SK-N-SH treated with all-trans-retinoic acid at 6 μM for 48 hours (cell line): ENCODE data around the gene ATPAF2.

Experiments used
- ATAC-seq: fragments of 200-7000 bp; cut with Tn5 transposase; 3 replicates; pipeline ENCODE4 v1.9.1; 2020; ENCODE audit warnings: mild to moderate bottlenecking, moderate library complexity
- ARNTL ChIP-seq: fragments of 450-650 bp; formaldehyde crosslinking; IDR thresholded peaks from 2 replicates; pipeline ENCODE4 v1.5.0; 2020; ENCODE audit warnings: low read depth, mild to moderate bottlenecking, moderate library complexity, borderline replicate concordance
- BACH2 ChIP-seq: fragments of 250-450 bp; sonication (Bioruptor Pico); IDR thresholded peaks from 2 replicates; pipeline ENCODE4 v1.9.0; 2021; ENCODE audit warnings: mild to moderate bottlenecking, borderline replicate concordance
- CREB5 ChIP-seq: fragments of 250-450 bp; sonication (Bioruptor Pico); IDR thresholded peaks from 2 replicates; pipeline ENCODE4 v1.5.1; 2020; ENCODE audit warnings: low read depth, mild to moderate bottlenecking, moderate library complexity
- CSDC2 ChIP-seq: fragments of 250-450 bp; sonication (Bioruptor Pico); IDR thresholded peaks from 2 replicates; pipeline ENCODE4 v1.5.0; 2020; ENCODE audit warnings: mild to moderate bottlenecking, moderate library complexity
- ESRRG ChIP-seq: fragments of 250-450 bp; sonication (Bioruptor Pico); IDR thresholded peaks from 2 replicates; pipeline ENCODE4 v1.6.1; 2021; ENCODE audit warnings: mild to moderate bottlenecking
- ISL1 ChIP-seq: fragments of 250-450 bp; sonication (Bioruptor Pico); IDR thresholded peaks from 2 replicates; pipeline ENCODE4 v2.1.2; 2022; ENCODE audit warnings: mild to moderate bottlenecking, moderate library complexity
- OSR1 ChIP-seq: fragments of 250-450 bp; sonication (Bioruptor Pico); IDR thresholded peaks from 2 replicates; pipeline ENCODE4 v1.8.0; 2022; ENCODE audit warnings: moderate library complexity, mild to moderate bottlenecking, inconsistent platforms
- PATZ1 ChIP-seq: fragments of 250-450 bp; sonication (Bioruptor Pico); IDR thresholded peaks from 2 replicates; pipeline ENCODE4 v1.8.0; 2020; ENCODE audit warnings: mild to moderate bottlenecking, moderate library complexity, borderline replicate concordance
- PPARA ChIP-seq: fragments of 250-450 bp; sonication (Bioruptor Pico); IDR thresholded peaks from 2 replicates; pipeline ENCODE4 v1.5.0; 2020; ENCODE audit warnings: mild to moderate bottlenecking, borderline replicate concordance
- RARB ChIP-seq: fragments of 250-450 bp; sonication (Bioruptor Pico); IDR thresholded peaks from 2 replicates; pipeline ENCODE4 v1.8.0; 2021; ENCODE audit warnings: mild to moderate bottlenecking, moderate library complexity
- SNAI2 ChIP-seq: fragments of 250-450 bp; sonication (Bioruptor Pico); IDR thresholded peaks from 2 replicates; pipeline ENCODE4 v1.5.0; 2020; ENCODE audit warnings: mild to moderate bottlenecking, moderate library complexity
- TCF4 ChIP-seq: fragments of 250-450 bp; sonication (Bioruptor Pico); IDR thresholded peaks from 2 replicates; pipeline ENCODE4 v1.8.0; 2021; ENCODE audit warnings: mild to moderate bottlenecking, moderate library complexity, borderline replicate concordance
- TOX ChIP-seq: fragments of 250-450 bp; sonication (Bioruptor Pico); IDR thresholded peaks from 2 replicates; pipeline ENCODE4 v1.8.0; 2021; ENCODE audit warnings: mild to moderate bottlenecking, moderate library complexity, borderline replicate concordance
- ZFP30 ChIP-seq: fragments of 450-650 bp; formaldehyde crosslinking; IDR thresholded peaks from 2 replicates; pipeline ENCODE4 v1.5.0; 2022; ENCODE audit warnings: mild to moderate bottlenecking, moderate library complexity
- ZNF70 ChIP-seq: fragments of 450-650 bp; formaldehyde crosslinking; IDR thresholded peaks from 2 replicates; pipeline ENCODE4 v1.5.0; 2020; ENCODE audit warnings: mild to moderate bottlenecking, moderate library complexity
- ZNF8 ChIP-seq: fragments of 450-650 bp; formaldehyde crosslinking; IDR thresholded peaks from 2 replicates; pipeline ENCODE4 v1.5.0; 2020; ENCODE audit warnings: mild to moderate bottlenecking, moderate library complexity
- TF ChIP-seq, protein P1 (sequence below): fragments of 250-450 bp; sonication (Bioruptor Pico); IDR thresholded peaks from 2 replicates; pipeline ENCODE4 v1.8.0; 2021; ENCODE audit warnings: low read depth, mild to moderate bottlenecking, moderate library complexity, borderline replicate concordance
- TF ChIP-seq, protein P2 (sequence below): fragments of 250-450 bp; sonication (Bioruptor Pico); IDR thresholded peaks from 2 replicates; pipeline ENCODE4 v1.5.1; 2021; ENCODE audit warnings: mild to moderate bottlenecking, moderate library complexity
- TF ChIP-seq, protein P3 (sequence below): fragments of 250-450 bp; sonication (Bioruptor Pico); IDR thresholded peaks from 2 replicates; pipeline ENCODE4 v1.5.0; 2020; ENCODE audit warnings: mild to moderate bottlenecking, moderate library complexity

ATPAF2 gene

GRCh38 chr17:18017958-18018357, 21.0 kb downstream of the ATPAF2 start:
- TF ChIP-seq, protein P1, sequence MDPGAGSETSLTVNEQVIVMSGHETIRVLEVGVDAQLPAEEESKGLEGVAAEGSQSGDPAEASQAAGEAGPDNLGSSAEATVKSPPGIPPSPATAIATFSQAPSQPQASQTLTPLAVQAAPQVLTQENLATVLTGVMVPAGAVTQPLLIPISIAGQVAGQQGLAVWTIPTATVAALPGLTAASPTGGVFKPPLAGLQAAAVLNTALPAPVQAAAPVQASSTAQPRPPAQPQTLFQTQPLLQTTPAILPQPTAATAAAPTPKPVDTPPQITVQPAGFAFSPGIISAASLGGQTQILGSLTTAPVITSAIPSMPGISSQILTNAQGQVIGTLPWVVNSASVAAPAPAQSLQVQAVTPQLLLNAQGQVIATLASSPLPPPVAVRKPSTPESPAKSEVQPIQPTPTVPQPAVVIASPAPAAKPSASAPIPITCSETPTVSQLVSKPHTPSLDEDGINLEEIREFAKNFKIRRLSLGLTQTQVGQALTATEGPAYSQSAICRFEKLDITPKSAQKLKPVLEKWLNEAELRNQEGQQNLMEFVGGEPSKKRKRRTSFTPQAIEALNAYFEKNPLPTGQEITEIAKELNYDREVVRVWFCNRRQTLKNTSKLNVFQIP (CRISPR knock-in tag): no peak
- TF ChIP-seq RARB (CRISPR knock-in tag) (no peak), CSDC2 (CRISPR knock-in tag) (no peak), TOX (CRISPR knock-in tag) (no peak), ARNTL (CRISPR knock-in tag) (no peak), PPARA (CRISPR knock-in tag) (no peak), ZFP30 (CRISPR knock-in tag) (no peak), TCF4 (CRISPR knock-in tag) (no peak), ZNF70 (CRISPR knock-in tag) (no peak), SNAI2 (CRISPR knock-in tag) (no peak), BACH2 (CRISPR knock-in tag) (no peak), ZNF8 (CRISPR knock-in tag) (no peak), CREB5 (CRISPR knock-in tag) (no peak), ISL1 (no peak), PATZ1 (CRISPR knock-in tag) (no peak), ESRRG (no peak)
- TF ChIP-seq, protein P2, sequence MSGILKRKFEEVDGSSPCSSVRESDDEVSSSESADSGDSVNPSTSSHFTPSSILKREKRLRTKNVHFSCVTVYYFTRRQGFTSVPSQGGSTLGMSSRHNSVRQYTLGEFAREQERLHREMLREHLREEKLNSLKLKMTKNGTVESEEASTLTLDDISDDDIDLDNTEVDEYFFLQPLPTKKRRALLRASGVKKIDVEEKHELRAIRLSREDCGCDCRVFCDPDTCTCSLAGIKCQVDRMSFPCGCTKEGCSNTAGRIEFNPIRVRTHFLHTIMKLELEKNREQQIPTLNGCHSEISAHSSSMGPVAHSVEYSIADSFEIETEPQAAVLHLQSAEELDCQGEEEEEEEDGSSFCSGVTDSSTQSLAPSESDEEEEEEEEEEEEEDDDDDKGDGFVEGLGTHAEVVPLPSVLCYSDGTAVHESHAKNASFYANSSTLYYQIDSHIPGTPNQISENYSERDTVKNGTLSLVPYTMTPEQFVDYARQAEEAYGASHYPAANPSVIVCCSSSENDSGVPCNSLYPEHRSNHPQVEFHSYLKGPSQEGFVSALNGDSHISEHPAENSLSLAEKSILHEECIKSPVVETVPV (CRISPR knock-in tag): no peak
- TF ChIP-seq, protein P3, sequence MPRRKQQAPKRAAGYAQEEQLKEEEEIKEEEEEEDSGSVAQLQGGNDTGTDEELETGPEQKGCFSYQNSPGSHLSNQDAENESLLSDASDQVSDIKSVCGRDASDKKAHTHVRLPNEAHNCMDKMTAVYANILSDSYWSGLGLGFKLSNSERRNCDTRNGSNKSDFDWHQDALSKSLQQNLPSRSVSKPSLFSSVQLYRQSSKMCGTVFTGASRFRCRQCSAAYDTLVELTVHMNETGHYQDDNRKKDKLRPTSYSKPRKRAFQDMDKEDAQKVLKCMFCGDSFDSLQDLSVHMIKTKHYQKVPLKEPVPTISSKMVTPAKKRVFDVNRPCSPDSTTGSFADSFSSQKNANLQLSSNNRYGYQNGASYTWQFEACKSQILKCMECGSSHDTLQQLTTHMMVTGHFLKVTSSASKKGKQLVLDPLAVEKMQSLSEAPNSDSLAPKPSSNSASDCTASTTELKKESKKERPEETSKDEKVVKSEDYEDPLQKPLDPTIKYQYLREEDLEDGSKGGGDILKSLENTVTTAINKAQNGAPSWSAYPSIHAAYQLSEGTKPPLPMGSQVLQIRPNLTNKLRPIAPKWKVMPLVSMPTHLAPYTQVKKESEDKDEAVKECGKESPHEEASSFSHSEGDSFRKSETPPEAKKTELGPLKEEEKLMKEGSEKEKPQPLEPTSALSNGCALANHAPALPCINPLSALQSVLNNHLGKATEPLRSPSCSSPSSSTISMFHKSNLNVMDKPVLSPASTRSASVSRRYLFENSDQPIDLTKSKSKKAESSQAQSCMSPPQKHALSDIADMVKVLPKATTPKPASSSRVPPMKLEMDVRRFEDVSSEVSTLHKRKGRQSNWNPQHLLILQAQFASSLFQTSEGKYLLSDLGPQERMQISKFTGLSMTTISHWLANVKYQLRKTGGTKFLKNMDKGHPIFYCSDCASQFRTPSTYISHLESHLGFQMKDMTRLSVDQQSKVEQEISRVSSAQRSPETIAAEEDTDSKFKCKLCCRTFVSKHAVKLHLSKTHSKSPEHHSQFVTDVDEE (CRISPR knock-in tag): no peak
- TF ChIP-seq, all 23 proteins: peak for 0
- ATAC-seq: no peak

DNA sequence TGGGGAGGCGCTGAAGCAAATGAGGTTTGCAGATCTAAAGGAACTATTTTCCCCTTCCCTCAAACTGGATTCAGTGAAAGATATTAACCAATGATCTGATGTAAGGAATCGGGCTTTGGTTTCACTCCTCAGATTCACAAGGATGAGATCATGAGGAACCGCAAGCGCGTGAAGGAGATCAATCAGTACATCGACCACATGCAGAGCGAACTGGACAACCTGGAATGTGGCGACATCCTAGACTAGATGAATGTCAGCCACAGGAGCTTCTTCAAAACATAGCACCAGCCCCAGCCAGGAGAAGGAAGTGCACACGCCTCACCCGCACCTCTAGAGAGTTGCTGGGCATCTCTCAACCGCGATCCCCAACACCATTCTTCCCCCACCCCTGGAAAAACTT, 22.5 kb downstream of the ATPAF2 start:
- no peak for ATAC-seq
- TF ChIP-seq PATZ1 (CRISPR knock-in tag): no peak
- TF ChIP-seq TCF4 (CRISPR knock-in tag): no peak
- TF ChIP-seq, protein P2 (CRISPR knock-in tag): no peak
- TF ChIP-seq ZFP30 (CRISPR knock-in tag): no peak
- no peak for TF ChIP-seq RARB (CRISPR knock-in tag)
- no peak for TF ChIP-seq BACH2 (CRISPR knock-in tag)
- TF ChIP-seq ZNF8 (CRISPR knock-in tag): no peak
- no peak for TF ChIP-seq PPARA (CRISPR knock-in tag)
- no peak for TF ChIP-seq OSR1
